ENCODE data around the gene DEAF1.

GRCh38 chr11:623349-623869, 71.6 kb downstream of the DEAF1 start:
- TF ChIP-seq CTCF (IDR thresholded peaks at IDR 0.05) (no peak), POLR2A (IDR thresholded peaks at IDR 0.05) (no peak)

All from body of pancreas (tissue), 4 donors.